Natural killer cell (primary cell): ENCODE results near the gene TSPYL4. TPM values are rescaled to one million over a fixed set of nuclear protein-coding genes. Genes with fewer than 3 reads are reported as not detected.

Source experiments
- ATAC-seq, 3 donors: fragments of 150-1000 bp in 2 of 3; fragments of 200-7000 bp in 1 of 3; cut with Tn5 transposase; 1 replicate in 1 of 3; 2 replicates in 2 of 3; pipeline ENCODE4 v1.10.0; 2021; ENCODE audit warnings: mild to moderate bottlenecking in 2 of 3, moderate library complexity in 2 of 3
- DNase-seq, 2 donors: peaks; one replicate each; pipeline versions ENCODE4 v3.0.0 to v3.0.0-alpha.2; 2013 to 2021; ENCODE audit warnings: mixed read lengths in 1 of 2
- H3K27ac ChIP-seq: one replicate; pipeline ENCODE4 v1.5.1; 2013; ENCODE audit warnings: mild to moderate bottlenecking, low read length
- H3K27me3 ChIP-seq: one replicate; pipeline ENCODE4 v1.6.1; 2013; ENCODE audit warnings: low read length; ENCODE audit not compliant: control insufficient read depth, insufficient read depth
- H3K36me3 ChIP-seq: one replicate; pipeline ENCODE4 v1.6.1; 2013; ENCODE audit warnings: low read length; ENCODE audit not compliant: control insufficient read depth, insufficient read depth
- H3K4me1 ChIP-seq: one replicate; pipeline ENCODE4 v1.6.1; 2013; ENCODE audit warnings: low read length; ENCODE audit not compliant: control insufficient read depth, insufficient read depth
- H3K4me3 ChIP-seq: one replicate; pipeline ENCODE4 v1.5.1; 2013; ENCODE audit warnings: low read length
- H3K9me3 ChIP-seq: one replicate; pipeline ENCODE4 v1.6.1; 2013; ENCODE audit warnings: low read length; ENCODE audit not compliant: control insufficient read depth, insufficient read depth
- H3K27ac Mint-ChIP-seq, 2 donors: one replicate each; pipeline ENCODE4 v1.8.0; 2022; ENCODE audit warnings: mild to moderate bottlenecking in 2 of 2, mixed read lengths in 2 of 2, moderate library complexity in 1 of 2
- H3K27me3 Mint-ChIP-seq, 2 donors: one replicate each; pipeline ENCODE4 v1.8.0; 2022; ENCODE audit warnings: low read depth in 2 of 2, mixed read lengths in 2 of 2
- H3K36me3 Mint-ChIP-seq: one replicate; pipeline ENCODE4 v1.8.0; 2022; ENCODE audit warnings: mixed read lengths
- H3K4me1 Mint-ChIP-seq, 2 donors: one replicate each; pipeline ENCODE4 v1.8.0; 2022; ENCODE audit warnings: mixed read lengths in 2 of 2
- H3K4me3 Mint-ChIP-seq: one replicate; pipeline ENCODE4 v1.8.0; 2022; ENCODE audit warnings: mild to moderate bottlenecking, moderate library complexity, mixed read lengths
- H3K9me3 Mint-ChIP-seq, 2 donors: one replicate each; pipeline ENCODE4 v1.8.0; 2022; ENCODE audit warnings: mixed read lengths in 2 of 2
- CTCF ChIP-seq: fragments of 200-600 bp; IDR thresholded peaks from one replicate; pipeline ENCODE4 v1.8.0; 2022; ENCODE audit warnings: antibody characterized with exemption
- WGBS: methylation state at CpG from one replicate; pipeline ENCODE4 v1.1.7; 2013; ENCODE audit warnings: missing lambda C conversion rate; ENCODE audit not compliant: insufficient coverage; 5-methylcytosine and 5-hydroxymethylcytosine counted together
- intact Hi-C: fragments of 100-400 bp; cut with micrococcal nuclease; formaldehyde crosslinking; loops from one replicate; pipeline ENCODE4 v1.14.2; 2022
- total RNA-seq, 4 donors: library from RNA; stranded (reverse); fragments of 120-200 nt in 1 of 4; gene quantifications; one replicate each; pipeline versions ENCODE4 v1.2.3 to v1.2.4, GENCODE V29; 2013 to 2022

TSPYL4 gene
- total RNA-seq, 3 donors from 2014 or later (not counting 1 experiment from before 2014, with no cell fraction given): 21.5 to 36.8 (median 26.5) TPM

GRCh38 chr6:116277124-116277523 lies 23.2 kb upstream of the TSPYL4 start:
- H3K9me3 ChIP-seq: no peaks in the 10 kb centered on the region
- no peaks in the 10 kb centered on the region for H3K36me3 Mint-ChIP-seq
- DNase-seq (peak in 1 of 2 donors; percentile 19), ATAC-seq (no peak)
- peaks cover 31% of the 10 kb centered on the region for H3K36me3 ChIP-seq
- H3K27ac ChIP-seq: peak overlapping the region; percentile 45
- H3K4me3 ChIP-seq: peak overlapping the region; percentile 29
- no peaks in the 10 kb centered on the region for H3K27me3 ChIP-seq
- H3K27me3 Mint-ChIP-seq: no peaks in the 10 kb centered on the region
- H3K4me1 Mint-ChIP-seq: peaks cover 56 to 57% of the 10 kb centered on the region in 2 donors
- no peak for TF ChIP-seq CTCF
- peak overlapping the region; percentile 96 for H3K4me3 Mint-ChIP-seq
- intact Hi-C loops: loop anchor here (5.0 kb wide), 1 partner anchor 60 kb away; no protein-coding TSS in a partner anchor
- H3K9me3 Mint-ChIP-seq: no peaks in the 10 kb centered on the region
- H3K27ac Mint-ChIP-seq: peak overlapping the region; percentile 98 to 100
- 33% methylated on average over 3 of the region's 3 CpGs for WGBS
- peaks cover 26% of the 10 kb centered on the region for H3K4me1 ChIP-seq

GRCh38 chr6:116271149-116271708 lies 17.4 kb upstream of the TSPYL4 start:
- WGBS: 67% methylated on average over 2 of the region's 2 CpGs

GRCh38 chr6:116268589-116269293 lies 14.9 kb upstream of the TSPYL4 start:
- Mint-ChIP-seq H3K27ac (peak overlapping the region in 1 of 2 donors; percentile 46), H3K9me3 (peaks cover 0 to 2% of the 10 kb centered on the region in 2 donors), H3K36me3 (peaks cover 7% of the 10 kb centered on the region), H3K4me3 (no peak overlapping the region), H3K4me1 (peaks cover 8 to 13% of the 10 kb centered on the region in 2 donors), H3K27me3 (no peaks in the 10 kb centered on the region)
- TF ChIP-seq CTCF: peak; percentile 72
- WGBS: 28% methylated on average over 2 of the region's 3 CpGs
- H3K27ac ChIP-seq: no peak overlapping the region
- peaks cover 32% of the 10 kb centered on the region for H3K36me3 ChIP-seq
- no peaks in the 10 kb centered on the region for H3K4me1 ChIP-seq
- intact Hi-C loops: no loop called here
- peak in 1 of 2 donors; percentile 76 for DNase-seq
- ATAC-seq: peak; percentile 62 to 85 (median 79)
- H3K4me3 ChIP-seq: no peak overlapping the region
- no peaks in the 10 kb centered on the region for H3K27me3 ChIP-seq
- no peaks in the 10 kb centered on the region for H3K9me3 ChIP-seq

More at GRCh38 chr6:116271149-116271708, 17.4 kb upstream of the TSPYL4 start:
- no peak overlapping the region for H3K4me3 ChIP-seq
- H3K4me3 Mint-ChIP-seq: no peak overlapping the region
- H3K27me3 Mint-ChIP-seq: no peaks in the 10 kb centered on the region
- no peaks in the 10 kb centered on the region for H3K9me3 Mint-ChIP-seq
- intact Hi-C loops: no loop called here
- no peaks in the 10 kb centered on the region for H3K9me3 ChIP-seq
- no peak overlapping the region for H3K27ac ChIP-seq
- H3K27ac Mint-ChIP-seq: peak overlapping the region; percentile 62 to 73
- H3K27me3 ChIP-seq: no peaks in the 10 kb centered on the region
- peaks cover 20 to 24% of the 10 kb centered on the region in 2 donors for H3K4me1 Mint-ChIP-seq
- peaks cover 5% of the 10 kb centered on the region for H3K4me1 ChIP-seq
- H3K36me3 Mint-ChIP-seq: peaks cover 7% of the 10 kb centered on the region
- DNase-seq: no peak
- no peak for TF ChIP-seq CTCF
- ATAC-seq: no peak
- peaks cover 34% of the 10 kb centered on the region for H3K36me3 ChIP-seq
